ENCODE results near the gene EIF4G3. TPM values are rescaled to one million over a fixed set of nuclear protein-coding genes. Genes with fewer than 3 reads are reported as not detected.
A peak's percentile ranks its signal among the peaks of the same experiment; 100 is the strongest.

The EIF4G3 gene
- total and polyA plus RNA-seq, 12 donors = 13.3 to 50.2 (median 36.1) TPM

DNA sequence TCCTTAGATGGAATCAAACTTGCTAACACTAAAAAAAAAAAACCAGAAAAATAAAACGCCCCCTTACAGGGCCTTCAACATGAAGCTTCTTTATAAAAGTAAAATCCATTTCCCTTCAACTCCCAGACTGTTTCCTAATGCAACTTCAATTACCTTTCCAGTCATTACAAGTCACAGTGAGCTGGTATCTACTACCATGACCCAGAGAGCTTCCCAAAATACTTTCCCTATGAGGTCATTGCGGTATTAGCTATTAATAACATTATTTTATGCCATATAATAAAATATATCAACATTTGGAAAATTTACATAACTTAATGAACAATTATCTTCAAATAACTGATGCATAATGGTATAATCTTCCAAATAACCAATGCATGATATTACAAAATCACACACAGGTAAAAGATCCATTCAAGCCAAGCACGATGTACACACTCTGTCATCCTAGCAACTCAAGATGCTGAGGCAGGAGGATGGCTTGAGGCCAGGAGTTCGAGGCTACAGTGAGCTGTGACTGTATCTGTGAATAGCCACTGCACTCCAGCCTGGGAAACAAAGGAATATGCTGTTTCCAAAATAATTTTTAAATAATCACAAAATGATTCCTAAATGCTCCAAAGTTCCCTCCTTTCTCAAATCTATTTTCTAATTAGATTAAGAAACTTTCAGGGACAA, 24.1 kb downstream of the EIF4G3 start:
- H3K27ac ChIP-seq = peak overlapping the region in 8 of 10 donors; percentile 2 to 71 (median 26)

GRCh38 chr1:21149855-21150432, 26.8 kb downstream of the EIF4G3 start:
- Histone ChIP-seq H3K4me1 (peaks cover 11 to 45% (median 34%) of the 10 kb centered on the region in 9 donors), H3K36me3 (peaks cover 0 to 56% (median 5%) of the 10 kb centered on the region in 9 donors), H3K4me3 (no peak overlapping the region), H3K27me3 (no peaks in the 10 kb centered on the region), H3K27ac (peak overlapping the region; percentile 30 to 78 (median 70)), H3K9me3 (no peaks in the 10 kb centered on the region)
- DNase-seq (peak; percentile 6 to 17), ATAC-seq (peak; percentile 57 to 83 (median 77))
- TF ChIP-seq, protein P1, sequence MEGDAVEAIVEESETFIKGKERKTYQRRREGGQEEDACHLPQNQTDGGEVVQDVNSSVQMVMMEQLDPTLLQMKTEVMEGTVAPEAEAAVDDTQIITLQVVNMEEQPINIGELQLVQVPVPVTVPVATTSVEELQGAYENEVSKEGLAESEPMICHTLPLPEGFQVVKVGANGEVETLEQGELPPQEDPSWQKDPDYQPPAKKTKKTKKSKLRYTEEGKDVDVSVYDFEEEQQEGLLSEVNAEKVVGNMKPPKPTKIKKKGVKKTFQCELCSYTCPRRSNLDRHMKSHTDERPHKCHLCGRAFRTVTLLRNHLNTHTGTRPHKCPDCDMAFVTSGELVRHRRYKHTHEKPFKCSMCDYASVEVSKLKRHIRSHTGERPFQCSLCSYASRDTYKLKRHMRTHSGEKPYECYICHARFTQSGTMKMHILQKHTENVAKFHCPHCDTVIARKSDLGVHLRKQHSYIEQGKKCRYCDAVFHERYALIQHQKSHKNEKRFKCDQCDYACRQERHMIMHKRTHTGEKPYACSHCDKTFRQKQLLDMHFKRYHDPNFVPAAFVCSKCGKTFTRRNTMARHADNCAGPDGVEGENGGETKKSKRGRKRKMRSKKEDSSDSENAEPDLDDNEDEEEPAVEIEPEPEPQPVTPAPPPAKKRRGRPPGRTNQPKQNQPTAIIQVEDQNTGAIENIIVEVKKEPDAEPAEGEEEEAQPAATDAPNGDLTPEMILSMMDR (IDR thresholded peaks at IDR 0.05) = no peak
- WGBS, 2 donors = 42 to 60% methylated on average over 3 of the region's 3 CpGs
- intact Hi-C loops (cut with DNase I) = loop anchor here in 1 of 10 donors (1.0 kb wide), 1 partner anchor 21 kb away; no protein-coding TSS in a partner anchor

More for the DNA sequence above, 24.1 kb downstream of the EIF4G3 start:
- Histone ChIP-seq H3K4me3 (no peak overlapping the region), H3K27me3 (no peaks in the 10 kb centered on the region), H3K36me3 (peaks cover 0 to 44% (median 5%) of the 10 kb centered on the region in 9 donors), H3K9me3 (no peaks in the 10 kb centered on the region), H3K4me1 (peaks cover 11 to 67% (median 34%) of the 10 kb centered on the region in 9 donors)
- TF ChIP-seq, protein P1 (IDR thresholded peaks at IDR 0.05) = no peak
- ATAC-seq (peak in 4 of 8 donors; percentile 43 to 55 (median 46)), DNase-seq (no peak)
- 33 to 41% methylated on average over 4 of the region's 4 CpGs for WGBS, 2 donors
- intact Hi-C loops (cut with DNase I) = no loop called here

DNA sequence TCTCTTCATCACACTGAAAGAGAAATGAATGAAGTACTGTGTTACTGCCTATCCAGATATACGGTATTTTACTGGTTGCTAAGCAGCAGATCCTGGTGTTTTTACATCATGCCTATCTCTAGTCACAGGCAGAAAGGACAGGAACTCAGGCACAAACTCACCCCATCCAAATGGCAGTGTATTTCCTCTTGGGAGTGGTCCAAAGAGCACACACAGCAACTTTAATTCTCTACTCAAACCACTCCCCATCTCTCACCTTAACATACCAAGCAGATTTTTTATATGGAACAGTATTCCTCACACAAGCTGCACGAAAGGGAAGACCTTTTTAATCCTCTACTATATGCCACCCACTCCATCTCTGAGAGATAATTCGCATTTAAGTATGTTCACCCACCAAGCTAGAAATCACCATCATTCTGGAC, 27.3 kb downstream of the EIF4G3 start:
- TF ChIP-seq, protein P1 (IDR thresholded peaks at IDR 0.05) = no peak
- intact Hi-C loops (cut with DNase I) = no loop called here
- Histone ChIP-seq H3K27ac (peak overlapping the region; percentile 30 to 78 (median 70)), H3K27me3 (no peaks in the 10 kb centered on the region), H3K9me3 (no peaks in the 10 kb centered on the region), H3K4me1 (peaks cover 11 to 41% (median 34%) of the 10 kb centered on the region in 9 donors), H3K36me3 (peaks cover 0 to 51% (median 5%) of the 10 kb centered on the region in 9 donors), H3K4me3 (no peak overlapping the region)
- WGBS, 2 donors = 20 to 34% methylated on average over 3 of the region's 3 CpGs
- DNase-seq = peak in 1 of 2 donors; percentile 46
- ATAC-seq = peak; percentile 27 to 93 (median 90)

DNA sequence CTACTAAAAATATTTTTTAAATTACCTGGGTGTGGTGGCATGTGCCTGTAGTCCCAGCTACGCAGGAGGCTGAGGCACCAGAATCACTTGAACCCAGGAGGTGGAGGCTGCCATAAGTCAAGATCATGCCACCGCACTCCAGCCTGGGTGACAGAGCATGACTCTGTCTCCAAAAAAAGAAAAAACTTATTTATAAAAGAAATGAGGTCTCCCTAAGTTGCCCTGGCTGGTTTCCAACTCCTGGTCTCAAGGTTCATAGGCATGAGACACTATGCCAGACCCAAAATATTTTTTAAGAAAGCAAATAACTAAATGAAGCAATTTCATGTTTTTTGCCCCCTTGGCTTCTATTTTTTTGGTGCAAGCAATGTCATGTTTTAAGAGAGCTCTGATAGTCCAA, 32.9 kb downstream of the EIF4G3 start:
- DNase-seq (no peak), ATAC-seq (no peak)
- TF ChIP-seq, protein P1 (IDR thresholded peaks at IDR 0.05) = no peak
- Histone ChIP-seq H3K9me3 (no peaks in the 10 kb centered on the region), H3K36me3 (peaks cover 0 to 44% (median 5%) of the 10 kb centered on the region in 9 donors), H3K4me3 (no peak overlapping the region), H3K27me3 (no peaks in the 10 kb centered on the region), H3K27ac (no peak overlapping the region), H3K4me1 (peaks cover 0 to 25% (median 12%) of the 10 kb centered on the region in 9 donors)
- 90 to 96% methylated on average over 2 of the region's 2 CpGs for WGBS, 2 donors
- intact Hi-C loops (cut with DNase I) = no loop called here
